ENCODE results near the gene OXNAD1.

OXNAD1 gene

DNA sequence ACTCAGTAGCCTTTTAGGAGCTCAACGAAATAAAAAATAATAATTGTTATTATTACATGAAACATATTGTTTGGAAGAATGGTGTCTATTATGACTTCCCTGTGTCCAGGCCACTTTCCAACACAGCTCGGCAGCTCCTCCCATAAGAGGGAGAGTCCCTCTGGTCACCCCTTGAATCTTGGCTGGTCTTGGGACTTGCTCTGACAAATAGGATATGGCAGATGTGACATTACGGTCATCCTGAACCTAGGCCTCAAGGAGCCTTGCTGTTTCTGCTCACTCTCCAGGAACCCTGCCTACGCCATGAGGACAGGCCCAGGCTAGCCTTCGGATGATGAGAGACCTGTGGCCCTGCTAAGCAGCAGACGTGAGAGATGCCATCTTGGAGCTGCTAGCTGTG lies 71.8 kb downstream of the OXNAD1 start:
- Histone ChIP-seq H3K9me3 (ENCODE audit: control insufficient read depth, insufficient read depth, low read length) (no peaks in the 10 kb centered on the region), H3K9ac (ENCODE audit: low read depth, low read length) (no peak overlapping the region), H3K27me3 (ENCODE audit: control insufficient read depth, insufficient read depth, low read length) (no peaks in the 10 kb centered on the region), H3K36me3 (ENCODE audit: control insufficient read depth, insufficient read depth, low read length) (no peaks in the 10 kb centered on the region), H3K4me3 (ENCODE audit: low read depth, low read length) (no peak overlapping the region), H3K4me1 (ENCODE audit: control insufficient read depth, insufficient read depth, low read length) (no peaks in the 10 kb centered on the region)

GRCh38 chr3:16337856-16338540 lies 73.0 kb downstream of the OXNAD1 start:
- no peaks in the 10 kb centered on the region for H3K9me3 ChIP-seq (ENCODE audit: control insufficient read depth, insufficient read depth, low read length)
- H3K4me3 ChIP-seq (ENCODE audit: low read depth, low read length) = no peak overlapping the region
- no peak overlapping the region for H3K9ac ChIP-seq (ENCODE audit: low read depth, low read length)
- H3K27me3 ChIP-seq (ENCODE audit: control insufficient read depth, insufficient read depth, low read length) = no peaks in the 10 kb centered on the region
- H3K36me3 ChIP-seq (ENCODE audit: control insufficient read depth, insufficient read depth, low read length) = no peaks in the 10 kb centered on the region
- H3K4me1 ChIP-seq (ENCODE audit: control insufficient read depth, insufficient read depth, low read length) = no peaks in the 10 kb centered on the region

DNA sequence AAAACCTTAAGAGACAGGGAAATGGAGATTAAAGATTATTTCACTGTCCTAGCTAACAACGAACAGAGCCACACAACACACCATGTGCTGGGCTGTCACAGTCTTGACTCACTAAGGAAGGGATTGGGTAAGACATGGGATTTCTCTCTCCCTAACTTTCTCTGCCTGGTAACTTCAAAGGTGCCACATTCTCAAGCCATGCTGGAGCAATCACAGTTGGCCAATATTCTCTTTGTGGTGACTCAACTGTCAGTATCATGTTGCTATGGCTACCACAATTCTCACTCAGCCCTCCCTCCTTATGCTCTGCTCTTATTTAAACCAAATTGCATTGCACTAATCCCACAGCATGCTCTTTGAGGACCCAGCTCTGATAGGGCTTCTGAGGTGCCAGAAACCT lies 74.0 kb downstream of the OXNAD1 start:
- Histone ChIP-seq H3K9ac (ENCODE audit: low read depth, low read length) (no peak overlapping the region), H3K36me3 (ENCODE audit: control insufficient read depth, insufficient read depth, low read length) (no peaks in the 10 kb centered on the region), H3K4me1 (ENCODE audit: control insufficient read depth, insufficient read depth, low read length) (no peaks in the 10 kb centered on the region), H3K4me3 (ENCODE audit: low read depth, low read length) (no peak overlapping the region), H3K27me3 (ENCODE audit: control insufficient read depth, insufficient read depth, low read length) (no peaks in the 10 kb centered on the region), H3K9me3 (ENCODE audit: control insufficient read depth, insufficient read depth, low read length) (no peaks in the 10 kb centered on the region)

- H3K4me1 ChIP-seq (ENCODE audit: control insufficient read depth, insufficient read depth, low read length) = no peaks in the 10 kb centered on the region
- H3K36me3 ChIP-seq (ENCODE audit: control insufficient read depth, insufficient read depth, low read length) = no peaks in the 10 kb centered on the region
- H3K9ac ChIP-seq (ENCODE audit: low read depth, low read length) = no peak overlapping the region
Observed at GRCh38 chr3:16343101-16343500, 78.1 kb downstream of the OXNAD1 start.

DNA sequence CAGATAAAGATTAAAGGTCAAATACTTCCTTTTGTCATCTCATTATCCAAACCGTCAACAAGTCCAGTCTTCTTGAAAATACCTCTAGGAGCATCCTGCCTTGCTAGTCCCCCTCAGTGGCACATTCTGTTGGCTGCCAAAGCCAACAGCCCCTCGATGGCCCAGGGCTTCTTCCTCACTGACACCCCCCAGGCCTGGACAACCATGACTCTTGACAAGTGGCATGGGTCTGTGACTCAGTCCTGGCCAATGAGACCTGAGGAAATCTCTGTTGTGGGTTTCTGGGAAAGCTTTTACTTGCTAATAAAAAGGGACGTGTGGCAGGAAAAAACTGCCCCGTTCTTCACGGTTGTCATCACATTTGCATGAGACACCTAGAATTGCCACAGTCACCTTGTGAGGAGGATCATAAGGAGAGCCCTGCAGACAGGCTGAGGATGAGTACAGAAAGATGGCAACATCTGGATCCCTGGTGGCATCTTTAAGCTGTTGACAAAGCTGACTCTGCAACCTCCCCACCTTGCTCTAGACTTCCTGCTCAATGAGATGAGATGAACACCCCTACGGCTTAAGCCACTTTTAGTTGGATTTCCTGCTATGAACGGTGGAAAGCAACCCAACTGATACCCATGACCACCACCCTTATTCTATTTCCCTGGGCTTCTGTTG lies 81.5 kb downstream of the OXNAD1 start:
- Histone ChIP-seq H3K27me3 (ENCODE audit: control insufficient read depth, insufficient read depth, low read length) (no peaks in the 10 kb centered on the region), H3K4me3 (ENCODE audit: low read depth, low read length) (no peak overlapping the region), H3K36me3 (ENCODE audit: control insufficient read depth, insufficient read depth, low read length) (peaks cover 4% of the 10 kb centered on the region), H3K9ac (ENCODE audit: low read depth, low read length) (no peak overlapping the region), H3K4me1 (ENCODE audit: control insufficient read depth, insufficient read depth, low read length) (peaks cover under 1% of the 10 kb centered on the region), H3K9me3 (ENCODE audit: control insufficient read depth, insufficient read depth, low read length) (no peaks in the 10 kb centered on the region)

More at GRCh38 chr3:16343101-16343500, 78.1 kb downstream of the OXNAD1 start:
- no peak overlapping the region for H3K4me3 ChIP-seq (ENCODE audit: low read depth, low read length)
- no peaks in the 10 kb centered on the region for H3K9me3 ChIP-seq (ENCODE audit: control insufficient read depth, insufficient read depth, low read length)
- no peaks in the 10 kb centered on the region for H3K27me3 ChIP-seq (ENCODE audit: control insufficient read depth, insufficient read depth, low read length)

DNA sequence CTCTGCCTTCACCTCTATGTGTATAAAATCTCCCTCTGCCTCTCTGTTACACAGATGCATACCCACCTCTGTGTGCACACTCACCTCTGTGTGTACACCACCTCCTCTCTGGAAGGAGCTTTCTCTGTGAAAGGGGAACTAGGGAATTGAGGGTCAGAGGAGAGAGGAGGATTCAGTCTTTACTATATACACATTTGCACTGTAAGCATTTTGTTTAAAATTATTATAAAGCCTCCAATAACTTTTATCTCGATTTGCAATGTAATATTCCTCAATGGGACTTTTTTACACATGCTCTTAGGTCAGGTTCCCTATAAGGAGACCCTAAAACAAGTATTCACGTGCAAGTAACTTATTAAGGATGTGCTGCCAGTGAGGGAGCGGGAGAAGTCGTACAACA lies 82.5 kb downstream of the OXNAD1 start:
- no peaks in the 10 kb centered on the region for H3K27me3 ChIP-seq (ENCODE audit: control insufficient read depth, insufficient read depth, low read length)
- no peaks in the 10 kb centered on the region for H3K9me3 ChIP-seq (ENCODE audit: control insufficient read depth, insufficient read depth, low read length)
- H3K9ac ChIP-seq (ENCODE audit: low read depth, low read length) = no peak overlapping the region
- peaks cover 9% of the 10 kb centered on the region for H3K4me1 ChIP-seq (ENCODE audit: control insufficient read depth, insufficient read depth, low read length)
- H3K36me3 ChIP-seq (ENCODE audit: control insufficient read depth, insufficient read depth, low read length) = peaks cover 4% of the 10 kb centered on the region
- H3K4me3 ChIP-seq (ENCODE audit: low read depth, low read length) = no peak overlapping the region

- no peak overlapping the region for H3K4me3 ChIP-seq (ENCODE audit: low read depth, low read length)
- peaks cover 16% of the 10 kb centered on the region for H3K4me1 ChIP-seq (ENCODE audit: control insufficient read depth, insufficient read depth, low read length)
- H3K9me3 ChIP-seq (ENCODE audit: control insufficient read depth, insufficient read depth, low read length) = no peaks in the 10 kb centered on the region
- H3K9ac ChIP-seq (ENCODE audit: low read depth, low read length) = no peak overlapping the region
- no peaks in the 10 kb centered on the region for H3K27me3 ChIP-seq (ENCODE audit: control insufficient read depth, insufficient read depth, low read length)
- H3K36me3 ChIP-seq (ENCODE audit: control insufficient read depth, insufficient read depth, low read length) = peaks cover 4% of the 10 kb centered on the region
Observed at GRCh38 chr3:16349986-16350596, 85.1 kb downstream of the OXNAD1 start.

DNA sequence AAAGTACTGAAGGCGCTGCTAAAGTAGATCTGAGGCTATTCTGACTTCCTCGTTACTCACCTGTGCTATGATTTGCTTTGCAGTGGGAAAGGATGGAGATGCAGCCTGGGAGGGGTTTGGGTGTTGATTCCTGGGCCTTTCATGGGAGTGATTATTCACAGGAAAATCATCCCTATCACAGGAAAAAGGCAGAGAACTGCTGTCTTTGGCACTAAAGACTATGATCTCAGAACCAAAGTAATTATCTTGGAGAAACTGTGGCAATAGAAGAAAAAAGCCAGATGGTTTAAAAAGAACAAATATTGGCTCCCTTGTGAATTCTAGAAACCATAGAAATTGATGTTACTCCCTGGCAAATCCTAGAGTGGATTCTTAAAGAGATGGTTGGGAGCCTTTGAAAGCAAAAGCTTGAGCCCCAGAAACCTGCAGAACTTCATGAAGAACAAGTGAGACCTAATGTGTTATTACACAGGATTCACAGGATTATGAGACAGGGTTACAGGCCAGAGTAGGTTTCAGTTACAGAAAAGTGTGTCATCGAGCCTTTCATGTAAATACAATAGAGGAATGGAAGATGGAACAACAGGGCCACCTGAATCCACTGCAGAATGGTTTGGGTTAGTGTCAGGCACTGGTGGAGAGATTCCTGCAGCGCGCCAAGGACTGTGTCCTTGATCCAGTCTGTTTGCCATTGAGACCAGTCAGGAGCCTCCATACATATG lies 85.7 kb downstream of the OXNAD1 start:
- peaks cover 4% of the 10 kb centered on the region for H3K36me3 ChIP-seq (ENCODE audit: control insufficient read depth, insufficient read depth, low read length)

GRCh38 chr3:16352428-16352827 lies 87.4 kb downstream of the OXNAD1 start:
- Histone ChIP-seq H3K4me1 (ENCODE audit: control insufficient read depth, insufficient read depth, low read length) (peaks cover 16% of the 10 kb centered on the region), H3K4me3 (ENCODE audit: low read depth, low read length) (no peak overlapping the region), H3K9me3 (ENCODE audit: control insufficient read depth, insufficient read depth, low read length) (no peaks in the 10 kb centered on the region), H3K9ac (ENCODE audit: low read depth, low read length) (no peak overlapping the region), H3K36me3 (ENCODE audit: control insufficient read depth, insufficient read depth, low read length) (peaks cover 4% of the 10 kb centered on the region), H3K27me3 (ENCODE audit: control insufficient read depth, insufficient read depth, low read length) (no peaks in the 10 kb centered on the region)

More for the DNA sequence above, 85.7 kb downstream of the OXNAD1 start:
- no peak overlapping the region for H3K4me3 ChIP-seq (ENCODE audit: low read depth, low read length)
- no peak overlapping the region for H3K9ac ChIP-seq (ENCODE audit: low read depth, low read length)
- no peaks in the 10 kb centered on the region for H3K9me3 ChIP-seq (ENCODE audit: control insufficient read depth, insufficient read depth, low read length)
- H3K27me3 ChIP-seq (ENCODE audit: control insufficient read depth, insufficient read depth, low read length) = no peaks in the 10 kb centered on the region
- H3K4me1 ChIP-seq (ENCODE audit: control insufficient read depth, insufficient read depth, low read length) = peaks cover 16% of the 10 kb centered on the region

- Histone ChIP-seq H3K4me1 (ENCODE audit: control insufficient read depth, insufficient read depth, low read length) (peaks cover 16% of the 10 kb centered on the region), H3K4me3 (ENCODE audit: low read depth, low read length) (no peak overlapping the region), H3K9me3 (ENCODE audit: control insufficient read depth, insufficient read depth, low read length) (no peaks in the 10 kb centered on the region), H3K36me3 (ENCODE audit: control insufficient read depth, insufficient read depth, low read length) (peaks cover under 1% of the 10 kb centered on the region), H3K9ac (ENCODE audit: low read depth, low read length) (no peak overlapping the region), H3K27me3 (ENCODE audit: control insufficient read depth, insufficient read depth, low read length) (no peaks in the 10 kb centered on the region)
Observed at GRCh38 chr3:16354291-16354690, 89.3 kb downstream of the OXNAD1 start.

Data from iPS-15b (cell line).